H1 (cell line): ENCODE data around the gene NFIX. TPM values are rescaled to one million over a fixed set of nuclear protein-coding genes. Genes with fewer than 3 reads are reported as not detected.

ENCODE experiments used
- EP300 ChIP-seq, 2 experiments: IDR thresholded peaks; 1 replicate in 1 of 2; 2 replicates in 1 of 2; pipeline ENCODE4 v1.6.1; 2011 to 2012; ENCODE audit warnings: low read depth in 2 of 2, low read length in 2 of 2, mild to moderate bottlenecking in 2 of 2, borderline replicate concordance in 1 of 2, inconsistent platforms in 1 of 2, moderate library complexity in 1 of 2
- KDM5A ChIP-seq: fragments of 200-600 bp; IDR thresholded peaks from 2 replicates; pipeline ENCODE4 v1.7.1; 2012; ENCODE audit warnings: mild to moderate bottlenecking, low read length, inconsistent platforms, mixed read lengths
- NANOG ChIP-seq: IDR thresholded peaks from 2 replicates; pipeline ENCODE4 v1.6.1; 2011; ENCODE audit warnings: low read length, low read depth, mild to moderate bottlenecking, inconsistent platforms; ENCODE audit not compliant: insufficient read depth, poor library complexity, severe bottlenecking
- SIN3A ChIP-seq, 2 experiments: IDR thresholded peaks in 1 of 2; conservative IDR thresholded peaks in 1 of 2; 2 replicates each; pipeline ENCODE4 v1.6.1; 2011 to 2012; ENCODE audit warnings: low read length in 2 of 2, improper control_type of control experiment in 1 of 2, low read depth in 1 of 2, mild to moderate bottlenecking in 1 of 2
- polyA plus RNA-seq, 7 experiments: library from polyadenylated mRNA; depleted of rRNA in 3 of 7; stranded (reverse) in 5 of 7; unstranded in 2 of 7; fragments of >200 nt in 5 of 7; fragments of 200-250 nt in 2 of 7; gene quantifications; 1 replicate in 5 of 7; 2 replicates in 1 of 7; 4 replicates in 1 of 7; pipeline versions ENCODE4 v1.2.1 to v1.2.3, GENCODE V29; 2011 to 2013; ENCODE audit warnings: missing spikeins in 2 of 7, mixed read lengths in 2 of 7
- total RNA-seq: library from RNA; stranded (reverse); fragmentation: NEBNext Ultra II Directional; extraction: Animal tissue kit (Norgen Biotek cat#: 25700); gene quantifications from 2 replicates; pipeline ENCODE4 v1.2.1, GENCODE V29; 2021
- TF ChIP-seq, protein P1 (sequence below): fragments of 300-600 bp; sonication (generic); IDR thresholded peaks from 2 replicates; pipeline ENCODE4 v1.7.1; 2012; ENCODE audit warnings: low read length, moderate library complexity, mild to moderate bottlenecking, inconsistent platforms; ENCODE audit not compliant: insufficient replicate concordance

The NFIX gene
- total and polyA plus RNA-seq, 2 of the 8 experiments (the other 6 are each of a cell fraction or from before 2014, with no cell fraction given): 0.03 to 0.20 TPM

DNA sequence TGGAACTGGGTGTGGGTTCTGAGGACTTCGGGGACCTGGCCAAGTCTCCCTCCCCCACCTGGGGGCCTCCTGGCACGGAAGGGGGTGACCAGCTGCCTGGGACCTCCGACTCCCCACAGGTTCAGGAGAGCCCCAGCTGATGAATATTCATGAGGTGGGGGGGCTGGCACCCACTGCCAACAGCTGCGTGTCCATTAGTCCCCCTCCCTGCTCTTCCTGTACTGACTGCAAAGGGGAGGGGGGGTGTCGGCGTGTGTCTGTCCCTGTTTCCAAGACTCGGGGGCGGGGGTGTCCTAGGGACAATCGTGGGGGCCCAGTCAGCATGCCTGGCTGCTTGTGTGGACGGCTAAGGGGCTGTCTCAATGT is 10.6 kb upstream of the NFIX start (continued):
- TF ChIP-seq, protein P1, sequence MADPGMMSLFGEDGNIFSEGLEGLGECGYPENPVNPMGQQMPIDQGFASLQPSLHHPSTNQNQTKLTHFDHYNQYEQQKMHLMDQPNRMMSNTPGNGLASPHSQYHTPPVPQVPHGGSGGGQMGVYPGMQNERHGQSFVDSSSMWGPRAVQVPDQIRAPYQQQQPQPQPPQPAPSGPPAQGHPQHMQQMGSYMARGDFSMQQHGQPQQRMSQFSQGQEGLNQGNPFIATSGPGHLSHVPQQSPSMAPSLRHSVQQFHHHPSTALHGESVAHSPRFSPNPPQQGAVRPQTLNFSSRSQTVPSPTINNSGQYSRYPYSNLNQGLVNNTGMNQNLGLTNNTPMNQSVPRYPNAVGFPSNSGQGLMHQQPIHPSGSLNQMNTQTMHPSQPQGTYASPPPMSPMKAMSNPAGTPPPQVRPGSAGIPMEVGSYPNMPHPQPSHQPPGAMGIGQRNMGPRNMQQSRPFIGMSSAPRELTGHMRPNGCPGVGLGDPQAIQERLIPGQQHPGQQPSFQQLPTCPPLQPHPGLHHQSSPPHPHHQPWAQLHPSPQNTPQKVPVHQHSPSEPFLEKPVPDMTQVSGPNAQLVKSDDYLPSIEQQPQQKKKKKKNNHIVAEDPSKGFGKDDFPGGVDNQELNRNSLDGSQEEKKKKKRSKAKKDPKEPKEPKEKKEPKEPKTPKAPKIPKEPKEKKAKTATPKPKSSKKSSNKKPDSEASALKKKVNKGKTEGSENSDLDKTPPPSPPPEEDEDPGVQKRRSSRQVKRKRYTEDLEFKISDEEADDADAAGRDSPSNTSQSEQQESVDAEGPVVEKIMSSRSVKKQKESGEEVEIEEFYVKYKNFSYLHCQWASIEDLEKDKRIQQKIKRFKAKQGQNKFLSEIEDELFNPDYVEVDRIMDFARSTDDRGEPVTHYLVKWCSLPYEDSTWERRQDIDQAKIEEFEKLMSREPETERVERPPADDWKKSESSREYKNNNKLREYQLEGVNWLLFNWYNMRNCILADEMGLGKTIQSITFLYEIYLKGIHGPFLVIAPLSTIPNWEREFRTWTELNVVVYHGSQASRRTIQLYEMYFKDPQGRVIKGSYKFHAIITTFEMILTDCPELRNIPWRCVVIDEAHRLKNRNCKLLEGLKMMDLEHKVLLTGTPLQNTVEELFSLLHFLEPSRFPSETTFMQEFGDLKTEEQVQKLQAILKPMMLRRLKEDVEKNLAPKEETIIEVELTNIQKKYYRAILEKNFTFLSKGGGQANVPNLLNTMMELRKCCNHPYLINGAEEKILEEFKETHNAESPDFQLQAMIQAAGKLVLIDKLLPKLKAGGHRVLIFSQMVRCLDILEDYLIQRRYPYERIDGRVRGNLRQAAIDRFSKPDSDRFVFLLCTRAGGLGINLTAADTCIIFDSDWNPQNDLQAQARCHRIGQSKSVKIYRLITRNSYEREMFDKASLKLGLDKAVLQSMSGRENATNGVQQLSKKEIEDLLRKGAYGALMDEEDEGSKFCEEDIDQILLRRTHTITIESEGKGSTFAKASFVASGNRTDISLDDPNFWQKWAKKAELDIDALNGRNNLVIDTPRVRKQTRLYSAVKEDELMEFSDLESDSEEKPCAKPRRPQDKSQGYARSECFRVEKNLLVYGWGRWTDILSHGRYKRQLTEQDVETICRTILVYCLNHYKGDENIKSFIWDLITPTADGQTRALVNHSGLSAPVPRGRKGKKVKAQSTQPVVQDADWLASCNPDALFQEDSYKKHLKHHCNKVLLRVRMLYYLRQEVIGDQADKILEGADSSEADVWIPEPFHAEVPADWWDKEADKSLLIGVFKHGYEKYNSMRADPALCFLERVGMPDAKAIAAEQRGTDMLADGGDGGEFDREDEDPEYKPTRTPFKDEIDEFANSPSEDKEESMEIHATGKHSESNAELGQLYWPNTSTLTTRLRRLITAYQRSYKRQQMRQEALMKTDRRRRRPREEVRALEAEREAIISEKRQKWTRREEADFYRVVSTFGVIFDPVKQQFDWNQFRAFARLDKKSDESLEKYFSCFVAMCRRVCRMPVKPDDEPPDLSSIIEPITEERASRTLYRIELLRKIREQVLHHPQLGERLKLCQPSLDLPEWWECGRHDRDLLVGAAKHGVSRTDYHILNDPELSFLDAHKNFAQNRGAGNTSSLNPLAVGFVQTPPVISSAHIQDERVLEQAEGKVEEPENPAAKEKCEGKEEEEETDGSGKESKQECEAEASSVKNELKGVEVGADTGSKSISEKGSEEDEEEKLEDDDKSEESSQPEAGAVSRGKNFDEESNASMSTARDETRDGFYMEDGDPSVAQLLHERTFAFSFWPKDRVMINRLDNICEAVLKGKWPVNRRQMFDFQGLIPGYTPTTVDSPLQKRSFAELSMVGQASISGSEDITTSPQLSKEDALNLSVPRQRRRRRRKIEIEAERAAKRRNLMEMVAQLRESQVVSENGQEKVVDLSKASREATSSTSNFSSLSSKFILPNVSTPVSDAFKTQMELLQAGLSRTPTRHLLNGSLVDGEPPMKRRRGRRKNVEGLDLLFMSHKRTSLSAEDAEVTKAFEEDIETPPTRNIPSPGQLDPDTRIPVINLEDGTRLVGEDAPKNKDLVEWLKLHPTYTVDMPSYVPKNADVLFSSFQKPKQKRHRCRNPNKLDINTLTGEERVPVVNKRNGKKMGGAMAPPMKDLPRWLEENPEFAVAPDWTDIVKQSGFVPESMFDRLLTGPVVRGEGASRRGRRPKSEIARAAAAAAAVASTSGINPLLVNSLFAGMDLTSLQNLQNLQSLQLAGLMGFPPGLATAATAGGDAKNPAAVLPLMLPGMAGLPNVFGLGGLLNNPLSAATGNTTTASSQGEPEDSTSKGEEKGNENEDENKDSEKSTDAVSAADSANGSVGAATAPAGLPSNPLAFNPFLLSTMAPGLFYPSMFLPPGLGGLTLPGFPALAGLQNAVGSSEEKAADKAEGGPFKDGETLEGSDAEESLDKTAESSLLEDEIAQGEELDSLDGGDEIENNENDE: no peak
- no peak for TF ChIP-seq KDM5A
- no peak for TF ChIP-seq EP300 (IDR thresholded peaks at IDR 0.05; ENCODE audit: borderline replicate concordance in 1 of 2, low read depth in 2 of 2, low read length in 2 of 2)
- no peak for TF ChIP-seq NANOG
- TF ChIP-seq SIN3A (conservative IDR thresholded peaks at IDR 0.05 in 1 of 2, IDR thresholded peaks at IDR 0.05 in 1 of 2; ENCODE audit: low read depth in 1 of 2, low read length in 2 of 2): no peak
